Neural cell (in vitro differentiated cells): ENCODE measurements around the gene SLCO1A2. TPM values are rescaled to one million over a fixed set of nuclear protein-coding genes. Genes with fewer than 3 reads are reported as not detected.

Source experiments
- H2AFZ ChIP-seq: fragments of 200-600, 300-800 bp; sonication (generic), shearing (Covaris generic); 2 replicates; pipeline ENCODE4 v1.6.0; 2014; ENCODE audit warnings: low read depth, mild to moderate bottlenecking, antibody characterized with exemption, low read length, moderate library complexity
- H3F3A ChIP-seq: fragments of 200-600 bp; shearing (Covaris generic); 2 replicates; pipeline ENCODE4 v1.6.1; 2016; ENCODE audit warnings: mild to moderate bottlenecking, moderate library complexity, mixed read lengths, antibody characterized with exemption, low read length; ENCODE audit not compliant: insufficient read depth, poor library complexity, severe bottlenecking
- H3K27ac ChIP-seq: fragments of 200-600, 300-800 bp; sonication (generic), shearing (Covaris generic); 2 replicates; pipeline ENCODE4 v1.5.1; 2014; ENCODE audit warnings: mild to moderate bottlenecking, low read length, moderate library complexity
- H3K27me3 ChIP-seq: fragments of 300-800, 200-600 bp; sonication (generic), shearing (Covaris generic); 2 replicates; pipeline ENCODE4 v1.6.0; 2014; ENCODE audit warnings: mild to moderate bottlenecking, low read depth, low read length, moderate library complexity; ENCODE audit not compliant: insufficient read depth
- H3K36me3 ChIP-seq: fragments of 300-800, 200-600 bp; sonication (generic), shearing (Covaris generic); 2 replicates; pipeline ENCODE4 v1.5.1; 2014; ENCODE audit warnings: mild to moderate bottlenecking, antibody characterized with exemption, low read length, moderate library complexity; ENCODE audit not compliant: insufficient read depth
- H3K4me2 ChIP-seq: fragments of 300-800, 200-600 bp; sonication (generic), shearing (Covaris generic); 2 replicates; pipeline ENCODE4 v1.6.0; 2014; ENCODE audit warnings: mild to moderate bottlenecking, low read length
- H3K4me3 ChIP-seq: fragments of 300-800, 200-600 bp; sonication (generic), shearing (Covaris generic); 2 replicates; pipeline ENCODE4 v1.5.1; 2014; ENCODE audit warnings: mild to moderate bottlenecking, low read length, moderate library complexity
- H3K79me2 ChIP-seq: fragments of 200-600 bp; shearing (Covaris generic); replicated peaks from 2 replicates; pipeline ENCODE4 v1.6.0; 2014; ENCODE audit warnings: mild to moderate bottlenecking, low read length, moderate library complexity; ENCODE audit not compliant: insufficient read depth
- H3K9ac ChIP-seq: fragments of 300-800, 200-600 bp; sonication (generic), shearing (Covaris generic); 2 replicates; pipeline ENCODE4 v1.6.1; 2016; ENCODE audit warnings: mild to moderate bottlenecking, low read length, mixed read lengths
- H3K9me2 ChIP-seq: fragments of 200-600 bp; shearing (Covaris generic); 2 replicates; pipeline ENCODE4 v1.6.1; 2016; ENCODE audit warnings: mild to moderate bottlenecking, low read length, mixed read lengths; ENCODE audit not compliant: insufficient read depth
- H3K9me3 ChIP-seq: fragments of 200-600, 300-800 bp; sonication (generic), shearing (Covaris generic); 2 replicates; pipeline ENCODE4 v1.6.1; 2016; ENCODE audit warnings: mild to moderate bottlenecking, mixed run types, low read length, moderate library complexity, mixed read lengths
- H4K20me1 ChIP-seq: fragments of 200-600 bp; shearing (Covaris generic); 2 replicates; pipeline ENCODE4 v1.6.1; 2016; ENCODE audit warnings: mild to moderate bottlenecking, mixed run types; ENCODE audit not compliant: insufficient read depth
- CTCF ChIP-seq: fragments of 450-650 bp; IDR thresholded peaks from 2 replicates; pipeline ENCODE4 v1.5.1; 2014; ENCODE audit warnings: antibody characterized with exemption, mild to moderate bottlenecking, moderate library complexity; ENCODE audit not compliant: poor library complexity, severe bottlenecking
- EP300 ChIP-seq: fragments of 450-650 bp; conservative IDR thresholded peaks from 2 replicates; pipeline ENCODE4 v1.6.1; 2014; ENCODE audit warnings: antibody characterized with exemption, mild to moderate bottlenecking, moderate library complexity; ENCODE audit not compliant: poor library complexity, severe bottlenecking
- EZH2 ChIP-seq: fragments of 200-600, 300-800 bp; shearing (Covaris generic), sonication (generic); IDR thresholded peaks from 2 replicates; pipeline ENCODE4 v1.6.1; 2014; ENCODE audit warnings: antibody characterized with exemption, low read length, borderline replicate concordance, mild to moderate bottlenecking; ENCODE audit not compliant: insufficient read depth, poor library complexity, severe bottlenecking
- MXI1 ChIP-seq: fragments of 450-650 bp; conservative IDR thresholded peaks from 2 replicates; pipeline ENCODE4 v1.6.1; 2014; ENCODE audit warnings: antibody characterized with exemption, mild to moderate bottlenecking; ENCODE audit not compliant: poor library complexity, severe bottlenecking
- POLR2AphosphoS5 ChIP-seq: IDR thresholded peaks from 2 replicates; pipeline ENCODE4 v1.6.1; 2012
- RAD21 ChIP-seq: fragments of 450-650 bp; conservative IDR thresholded peaks from 2 replicates; pipeline ENCODE4 v1.6.1; 2014; ENCODE audit warnings: antibody characterized with exemption, mild to moderate bottlenecking, moderate library complexity
- REST ChIP-seq: IDR thresholded peaks from 2 replicates; pipeline ENCODE4 v1.6.1; 2012; ENCODE audit warnings: borderline replicate concordance
- SMC3 ChIP-seq: fragments of 450-650 bp; conservative IDR thresholded peaks from 2 replicates; pipeline ENCODE4 v1.6.1; 2014; ENCODE audit warnings: antibody characterized with exemption, mild to moderate bottlenecking, moderate library complexity; ENCODE audit not compliant: poor library complexity
- TAF1 ChIP-seq: IDR thresholded peaks from 2 replicates; pipeline ENCODE4 v1.6.1; 2012; ENCODE audit warnings: low read depth
- polyA plus RNA-seq: library from polyadenylated mRNA; depleted of rRNA; stranded (reverse); fragments of >200 nt; gene quantifications from 2 replicates; pipeline ENCODE4 v1.2.3, GENCODE V29; 2014

SLCO1A2 gene
- polyA plus RNA-seq, 1 donor from 2014 or later = not detected

- H3K9me3 ChIP-seq = no peaks in the 10 kb centered on the region
- H3K79me2 ChIP-seq = no peaks in the 10 kb centered on the region
- H3K4me3 ChIP-seq = no peak overlapping the region
- H3F3A ChIP-seq = no peaks in the 10 kb centered on the region
- no peak overlapping the region for H2AFZ ChIP-seq
- H3K36me3 ChIP-seq = no peaks in the 10 kb centered on the region
- H3K4me2 ChIP-seq = no peak overlapping the region
- H4K20me1 ChIP-seq = no peaks in the 10 kb centered on the region
- TF ChIP-seq EP300 (no peak), TAF1 (no peak), CTCF (no peak), EZH2 (no peak), REST (no peak), POLR2AphosphoS5 (no peak), SMC3 (no peak)
- no peaks in the 10 kb centered on the region for H3K9me2 ChIP-seq
- no peak overlapping the region for H3K27ac ChIP-seq
- H3K9ac ChIP-seq = no peak overlapping the region
- no peaks in the 10 kb centered on the region for H3K27me3 ChIP-seq
These were observed 10.2 kb downstream of the SLCO1A2 start for GRCh38 chr12:21324551-21324950.

- Histone ChIP-seq H4K20me1 (no peaks in the 10 kb centered on the region), H2AFZ (no peak overlapping the region), H3K27me3 (no peaks in the 10 kb centered on the region), H3K27ac (no peak overlapping the region), H3F3A (no peaks in the 10 kb centered on the region), H3K36me3 (no peaks in the 10 kb centered on the region), H3K4me3 (no peak overlapping the region), H3K9me3 (no peaks in the 10 kb centered on the region), H3K9ac (no peak overlapping the region), H3K4me2 (no peak overlapping the region), H3K9me2 (no peaks in the 10 kb centered on the region), H3K79me2 (no peaks in the 10 kb centered on the region)
- TF ChIP-seq POLR2AphosphoS5 (no peak), REST (no peak), TAF1 (no peak), CTCF (no peak), MXI1 (no peak), RAD21 (no peak), EZH2 (no peak), SMC3 (no peak), EP300 (no peak)
These were observed 11.0 kb downstream of the SLCO1A2 start for GRCh38 chr12:21323736-21324135.
